Lower lobe of right lung (tissue), 2 donors: ENCODE data around the gene ANO5. TPM values are rescaled to one million over a fixed set of nuclear protein-coding genes. Genes with fewer than 3 reads are reported as not detected.

Experiments used
- ATAC-seq, 2 donors: fragments of 200-7000 bp; cut with Tn5 transposase; one replicate each; pipeline ENCODE4 v1.9.1; 2020 to 2022; ENCODE audit warnings: mild to moderate bottlenecking in 2 of 2, moderate library complexity in 2 of 2
- DNase-seq: peaks from one replicate; pipeline ENCODE4 v3.0.0-alpha.2; 2020
- H3K27ac ChIP-seq: fragments of 200-600 bp; one replicate; pipeline ENCODE4 v1.8.0; 2022
- H3K27me3 ChIP-seq: fragments of 200-600 bp; one replicate; pipeline ENCODE4 v1.8.0; 2022; ENCODE audit warnings: low read depth
- H3K36me3 ChIP-seq: fragments of 200-600 bp; one replicate; pipeline ENCODE4 v1.8.0; 2022; ENCODE audit warnings: mild to moderate bottlenecking
- H3K4me1 ChIP-seq: fragments of 200-600 bp; one replicate; pipeline ENCODE4 v1.8.0; 2022
- H3K4me3 ChIP-seq: fragments of 200-600 bp; one replicate; pipeline ENCODE4 v1.8.0; 2022; ENCODE audit warnings: mild to moderate bottlenecking
- H3K9me3 ChIP-seq: fragments of 200-600 bp; one replicate; pipeline ENCODE4 v1.8.0; 2022
- intact Hi-C: fragments of 100-400 bp; cut with DNase I; formaldehyde crosslinking; loops from one replicate; pipeline ENCODE4 v1.11.0; 2022
- total RNA-seq: library from RNA; stranded (reverse); fragmentation: NEBNext Ultra II Directional; extraction: Animal tissue kit (Norgen Biotek cat#: 25700); gene quantifications from one replicate; pipeline ENCODE4 v1.2.1, GENCODE V29; 2021
- TF ChIP-seq, protein P1 (sequence below): fragments of 200-600 bp; IDR thresholded peaks from one replicate; pipeline ENCODE4 v1.8.0; 2022; ENCODE audit warnings: antibody characterized with exemption, mild to moderate bottlenecking
- donor health status: DM: no; HTN: yes; CAD: no; lungs with severe emphysema.

The ANO5 gene
- total RNA-seq, 1 donor from 2014 or later, result 4.8 TPM

DNA sequence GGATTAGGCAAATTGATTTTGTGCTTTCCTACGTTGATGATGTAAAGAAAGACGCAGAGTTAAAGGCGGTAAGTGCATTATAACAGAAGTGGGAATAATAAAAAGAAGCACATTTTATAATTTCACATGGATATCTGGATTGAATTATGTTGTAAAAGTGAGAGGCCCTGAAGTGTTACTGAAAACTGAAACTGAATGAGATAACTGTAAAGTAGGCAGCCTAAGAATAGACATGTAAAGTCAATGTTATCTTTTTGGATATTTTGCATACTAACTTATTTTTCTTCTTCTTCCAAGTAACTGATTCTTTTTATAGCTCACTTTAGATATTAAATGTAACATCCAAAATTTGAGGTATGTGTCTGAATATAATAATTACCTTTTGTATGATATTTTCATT lies 28.3 kb downstream of the ANO5 start:
- Histone ChIP-seq H3K27ac (no peak overlapping the region), H3K36me3 (no peaks in the 10 kb centered on the region), H3K27me3 (no peaks in the 10 kb centered on the region), H3K4me1 (no peaks in the 10 kb centered on the region), H3K4me3 (no peak overlapping the region), H3K9me3 (no peaks in the 10 kb centered on the region)
- TF ChIP-seq, protein P1, sequence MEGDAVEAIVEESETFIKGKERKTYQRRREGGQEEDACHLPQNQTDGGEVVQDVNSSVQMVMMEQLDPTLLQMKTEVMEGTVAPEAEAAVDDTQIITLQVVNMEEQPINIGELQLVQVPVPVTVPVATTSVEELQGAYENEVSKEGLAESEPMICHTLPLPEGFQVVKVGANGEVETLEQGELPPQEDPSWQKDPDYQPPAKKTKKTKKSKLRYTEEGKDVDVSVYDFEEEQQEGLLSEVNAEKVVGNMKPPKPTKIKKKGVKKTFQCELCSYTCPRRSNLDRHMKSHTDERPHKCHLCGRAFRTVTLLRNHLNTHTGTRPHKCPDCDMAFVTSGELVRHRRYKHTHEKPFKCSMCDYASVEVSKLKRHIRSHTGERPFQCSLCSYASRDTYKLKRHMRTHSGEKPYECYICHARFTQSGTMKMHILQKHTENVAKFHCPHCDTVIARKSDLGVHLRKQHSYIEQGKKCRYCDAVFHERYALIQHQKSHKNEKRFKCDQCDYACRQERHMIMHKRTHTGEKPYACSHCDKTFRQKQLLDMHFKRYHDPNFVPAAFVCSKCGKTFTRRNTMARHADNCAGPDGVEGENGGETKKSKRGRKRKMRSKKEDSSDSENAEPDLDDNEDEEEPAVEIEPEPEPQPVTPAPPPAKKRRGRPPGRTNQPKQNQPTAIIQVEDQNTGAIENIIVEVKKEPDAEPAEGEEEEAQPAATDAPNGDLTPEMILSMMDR, result no peak
- DNase-seq (no peak), ATAC-seq (no peak)
- intact Hi-C loops, result no loop called here

DNA sequence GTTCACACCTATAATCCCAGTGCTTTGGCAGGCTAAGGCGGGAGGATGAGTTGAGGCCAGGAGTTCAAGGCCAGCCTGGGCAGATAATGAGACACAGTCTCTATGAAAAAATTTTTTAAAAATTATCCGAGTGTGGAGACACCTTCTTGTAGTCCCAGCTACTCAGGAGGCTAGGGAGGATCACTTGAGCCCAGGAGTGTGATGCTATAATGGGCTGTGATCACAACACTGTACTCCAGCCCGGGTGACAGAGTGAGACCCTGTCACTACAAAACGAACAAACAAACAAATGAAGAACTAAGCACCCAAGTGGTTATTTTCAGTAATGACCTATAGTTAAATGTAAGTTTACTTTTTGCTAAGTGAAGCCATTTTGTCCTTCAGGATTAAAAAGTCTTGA lies 32.3 kb downstream of the ANO5 start:
- DNase-seq (no peak), ATAC-seq (no peak)
- H3K9me3 ChIP-seq, result no peaks in the 10 kb centered on the region
- H3K27me3 ChIP-seq, result no peaks in the 10 kb centered on the region
- H3K36me3 ChIP-seq, result no peaks in the 10 kb centered on the region
- H3K4me3 ChIP-seq, result no peak overlapping the region
- no peaks in the 10 kb centered on the region for H3K4me1 ChIP-seq
- TF ChIP-seq, protein P1, result no peak
- intact Hi-C loops, result no loop called here
- H3K27ac ChIP-seq, result no peak overlapping the region

DNA sequence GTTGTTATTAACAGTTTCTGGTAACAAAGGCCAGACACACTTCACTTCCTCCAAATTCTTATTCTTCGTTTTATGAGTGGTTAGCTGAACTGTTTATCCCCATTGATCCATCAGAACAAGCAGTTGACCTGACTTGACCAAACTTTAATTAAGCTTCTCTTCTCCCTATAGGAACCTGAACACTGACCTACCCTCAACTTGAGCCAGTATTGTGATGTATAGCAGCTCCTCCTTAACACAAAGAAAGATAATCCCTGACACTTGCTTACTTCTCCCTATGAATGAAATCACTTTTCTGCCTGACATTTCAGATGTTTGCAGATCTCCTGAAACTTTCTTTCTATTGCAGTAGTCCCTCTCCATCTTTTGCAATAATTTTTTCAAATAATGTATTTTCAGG lies 41.9 kb downstream of the ANO5 start:
- H3K36me3 ChIP-seq, result no peaks in the 10 kb centered on the region
- no peak for DNase-seq
- H3K27ac ChIP-seq, result no peak overlapping the region
- H3K9me3 ChIP-seq, result no peaks in the 10 kb centered on the region
- no peak for ATAC-seq
- intact Hi-C loops, result no loop called here
- H3K4me3 ChIP-seq, result no peak overlapping the region
- no peaks in the 10 kb centered on the region for H3K27me3 ChIP-seq
- TF ChIP-seq, protein P1, result no peak
- no peaks in the 10 kb centered on the region for H3K4me1 ChIP-seq

- Histone ChIP-seq H3K4me3 (no peak overlapping the region), H3K4me1 (no peaks in the 10 kb centered on the region), H3K27ac (no peak overlapping the region), H3K9me3 (no peaks in the 10 kb centered on the region), H3K36me3 (no peaks in the 10 kb centered on the region), H3K27me3 (no peaks in the 10 kb centered on the region)
- DNase-seq, result peak; percentile 44
- ATAC-seq, result peak; percentile 78 to 85
- intact Hi-C loops, result loop anchor here (10.0 kb wide), 1 partner anchor 60 kb away; no protein-coding TSS in a partner anchor
- TF ChIP-seq, protein P1, result peak; percentile 63
Observed at GRCh38 chr11:22244986-22245592, 52.2 kb downstream of the ANO5 start.

DNA sequence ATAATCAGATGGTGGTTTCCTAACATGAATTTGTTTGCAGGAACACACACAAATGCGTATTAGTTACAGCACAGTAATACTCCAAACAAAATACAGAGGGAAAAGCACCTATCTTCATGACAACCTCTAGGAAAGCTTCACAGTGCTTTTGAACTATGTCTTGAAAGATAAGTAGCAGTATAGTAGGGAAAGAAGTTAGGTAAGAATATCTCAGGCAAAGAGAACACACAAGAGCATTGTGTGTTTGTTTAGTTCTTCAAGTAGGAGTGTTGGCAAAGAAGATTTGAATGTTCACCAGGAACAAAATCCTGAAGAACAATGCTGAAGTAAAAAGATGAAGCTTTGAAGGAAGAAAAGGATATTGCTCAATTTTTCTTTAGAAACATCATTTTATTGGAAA lies 54.1 kb downstream of the ANO5 start:
- TF ChIP-seq, protein P1, result no peak
- no peak overlapping the region for H3K4me3 ChIP-seq
- no peaks in the 10 kb centered on the region for H3K36me3 ChIP-seq
- ATAC-seq, result peak; percentile 37 to 55
- H3K4me1 ChIP-seq, result no peaks in the 10 kb centered on the region
- no peak for DNase-seq
- H3K9me3 ChIP-seq, result no peaks in the 10 kb centered on the region
- intact Hi-C loops, result loop anchor here (10.0 kb wide), 1 partner anchor 58 kb away; no protein-coding TSS in a partner anchor
- no peaks in the 10 kb centered on the region for H3K27me3 ChIP-seq
- no peak overlapping the region for H3K27ac ChIP-seq
